HEK293 (cell line): ENCODE results near the gene TESK2.

ENCODE experiments used
- BCL11A ChIP-seq: fragments of 450-650 bp; formaldehyde crosslinking; IDR thresholded peaks from 2 replicates; pipeline ENCODE4 v1.5.1; 2016; ENCODE audit warnings: low read depth, missing biosample characterization, missing genetic modification characterization
- GLIS1 ChIP-seq: fragments of 450-650 bp; formaldehyde crosslinking; IDR thresholded peaks from 2 replicates; pipeline ENCODE4 v1.5.1; 2016; ENCODE audit warnings: missing biosample characterization, missing genetic modification characterization
- GLIS2 ChIP-seq: fragments of 450-650 bp; formaldehyde crosslinking; IDR thresholded peaks from 2 replicates; pipeline ENCODE4 v1.5.1; 2016; ENCODE audit warnings: missing biosample characterization, missing genetic modification characterization
- KLF9 ChIP-seq: fragments of 450-650 bp; formaldehyde crosslinking; IDR thresholded peaks from 2 replicates; pipeline ENCODE4 v1.5.1; 2016; ENCODE audit warnings: missing biosample characterization, missing genetic modification characterization, low read depth
- OSR2 ChIP-seq: fragments of 450-650 bp; formaldehyde crosslinking; IDR thresholded peaks from 2 replicates; pipeline ENCODE4 v1.5.1; 2016; ENCODE audit warnings: missing biosample characterization, missing genetic modification characterization
- SP2 ChIP-seq: fragments of 450-650 bp; formaldehyde crosslinking; IDR thresholded peaks from 2 replicates; pipeline ENCODE4 v1.5.1; 2016; ENCODE audit warnings: missing biosample characterization, missing genetic modification characterization
- YY1 ChIP-seq: fragments of 450-650 bp; formaldehyde crosslinking; IDR thresholded peaks from 2 replicates; pipeline ENCODE4 v1.5.1; 2018; ENCODE audit warnings: missing biosample characterization, missing genetic modification characterization
- ZBTB17 ChIP-seq: fragments of 450-650 bp; formaldehyde crosslinking; IDR thresholded peaks from 2 replicates; pipeline ENCODE4 v1.5.1; 2016; ENCODE audit warnings: missing biosample characterization, missing genetic modification characterization
- ZNF112 ChIP-seq: fragments of 450-650 bp; formaldehyde crosslinking; IDR thresholded peaks from 2 replicates; pipeline ENCODE4 v1.5.0; 2017; ENCODE audit warnings: missing biosample characterization, missing genetic modification characterization
- ZNF132 ChIP-seq: fragments of 450-650 bp; formaldehyde crosslinking; IDR thresholded peaks from 2 replicates; pipeline ENCODE4 v1.5.1; 2017; ENCODE audit warnings: missing biosample characterization, missing genetic modification characterization, borderline replicate concordance
- ZNF19 ChIP-seq: fragments of 450-650 bp; formaldehyde crosslinking; IDR thresholded peaks from 2 replicates; pipeline ENCODE4; 2016; ENCODE audit warnings: missing biosample characterization, missing genetic modification characterization, low read depth
- ZNF239 ChIP-seq: fragments of 450-650 bp; formaldehyde crosslinking; IDR thresholded peaks from 2 replicates; pipeline ENCODE4 v1.5.1; 2016; ENCODE audit warnings: missing biosample characterization, missing genetic modification characterization
- ZNF292 ChIP-seq: fragments of 450-650 bp; formaldehyde crosslinking; IDR thresholded peaks from 2 replicates; pipeline ENCODE4 v1.5.1; 2016; ENCODE audit warnings: low read depth, missing biosample characterization, missing genetic modification characterization, borderline replicate concordance
- ZNF335 ChIP-seq: fragments of 450-650 bp; formaldehyde crosslinking; conservative IDR thresholded peaks from 2 replicates; pipeline ENCODE4 v1.5.1; 2016; ENCODE audit warnings: missing biosample characterization, missing genetic modification characterization
- ZNF366 ChIP-seq: fragments of 450-650 bp; formaldehyde crosslinking; conservative IDR thresholded peaks from 2 replicates; pipeline ENCODE4 v1.5.1; 2016; ENCODE audit warnings: missing biosample characterization, missing genetic modification characterization
- ZNF473 ChIP-seq: fragments of 450-650 bp; formaldehyde crosslinking; IDR thresholded peaks from 2 replicates; pipeline ENCODE4 v1.5.1; 2017; ENCODE audit warnings: missing biosample characterization, missing genetic modification characterization
- ZNF571 ChIP-seq: fragments of 450-650 bp; formaldehyde crosslinking; IDR thresholded peaks from 2 replicates; pipeline ENCODE4 v1.5.0; 2017; ENCODE audit warnings: missing biosample characterization, missing genetic modification characterization
- ZNF596 ChIP-seq: fragments of 450-650 bp; IDR thresholded peaks from 2 replicates; pipeline ENCODE4 v1.5.0; 2018; ENCODE audit warnings: missing biosample characterization, mild to moderate bottlenecking, missing genetic modification characterization, moderate library complexity
- ZNF660 ChIP-seq: fragments of 450-650 bp; IDR thresholded peaks from 2 replicates; pipeline ENCODE4 v1.5.1; 2018; ENCODE audit warnings: missing biosample characterization, mild to moderate bottlenecking, missing genetic modification characterization
- TF ChIP-seq, protein P1 (sequence below): fragments of 450-650 bp; formaldehyde crosslinking; IDR thresholded peaks from 2 replicates; pipeline ENCODE4; 2016; ENCODE audit warnings: missing biosample characterization, missing genetic modification characterization
- TF ChIP-seq, protein P2 (sequence below): fragments of 450-650 bp; formaldehyde crosslinking; IDR thresholded peaks from 2 replicates; pipeline ENCODE4 v1.5.1; 2016; ENCODE audit warnings: missing biosample characterization, missing genetic modification characterization
- TF ChIP-seq, protein P3 (sequence below): fragments of 450-650 bp; formaldehyde crosslinking; IDR thresholded peaks from 2 replicates; pipeline ENCODE4 v1.5.1; 2017; ENCODE audit warnings: missing biosample characterization, mild to moderate bottlenecking, missing genetic modification characterization, moderate library complexity
- TF ChIP-seq, protein P4 (sequence below): fragments of 450-650 bp; formaldehyde crosslinking; IDR thresholded peaks from 2 replicates; pipeline ENCODE4 v1.5.1; 2016; ENCODE audit warnings: missing biosample characterization, missing genetic modification characterization
- TF ChIP-seq, protein P5 (sequence below): fragments of 450-650 bp; formaldehyde crosslinking; optimal IDR thresholded peaks from 2 replicates; pipeline ENCODE3; 2016; ENCODE audit warnings: missing biosample characterization, mild to moderate bottlenecking, missing genetic modification characterization
- TF ChIP-seq, protein P6 (sequence below): sonication (generic); formaldehyde crosslinking; IDR thresholded peaks from 2 replicates; pipeline ENCODE4 v1.8.1; 2022; ENCODE audit warnings: mild to moderate bottlenecking, moderate library complexity, missing genetic modification reagents

TESK2 gene

DNA sequence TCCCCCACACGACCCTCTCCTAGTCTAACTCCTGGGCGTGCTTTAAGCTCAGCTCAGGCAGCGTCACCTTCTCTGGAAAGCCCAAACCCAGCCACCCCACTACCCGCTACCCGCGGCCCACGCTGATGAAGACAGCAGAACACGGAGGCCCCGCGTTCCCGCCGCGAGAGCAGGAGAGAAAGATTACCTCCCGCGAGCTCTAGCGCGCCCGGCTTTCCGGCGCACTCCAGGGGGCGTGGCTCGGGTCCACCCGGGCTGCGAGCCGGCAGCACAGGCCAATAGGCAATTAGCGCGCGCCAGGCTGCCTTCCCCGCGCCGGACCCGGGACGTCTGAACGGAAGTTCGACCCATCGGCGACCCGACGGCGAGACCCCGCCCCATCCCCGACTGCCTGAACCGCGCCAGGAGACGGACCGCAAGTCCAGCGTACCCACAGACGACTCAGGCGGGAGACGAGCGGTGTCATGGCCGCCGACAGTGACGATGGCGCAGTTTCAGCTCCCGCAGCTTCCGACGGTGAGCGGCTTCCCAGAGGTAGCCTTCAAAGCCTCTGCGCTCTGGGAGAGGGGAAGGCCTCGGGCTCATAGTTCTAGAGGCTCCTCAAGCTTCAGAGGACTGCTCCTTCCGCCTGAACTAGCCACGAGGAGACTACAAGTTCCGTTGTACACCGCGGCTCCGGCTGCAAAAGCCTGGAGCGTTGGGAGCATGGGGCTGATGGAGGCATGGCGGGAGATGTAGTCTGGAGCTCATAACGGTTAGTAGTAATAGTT lies 151.0 kb downstream of the TESK2 start, which contains the start of the genes MUTYH and TOE1 (continued):
- TF ChIP-seq, protein P1, sequence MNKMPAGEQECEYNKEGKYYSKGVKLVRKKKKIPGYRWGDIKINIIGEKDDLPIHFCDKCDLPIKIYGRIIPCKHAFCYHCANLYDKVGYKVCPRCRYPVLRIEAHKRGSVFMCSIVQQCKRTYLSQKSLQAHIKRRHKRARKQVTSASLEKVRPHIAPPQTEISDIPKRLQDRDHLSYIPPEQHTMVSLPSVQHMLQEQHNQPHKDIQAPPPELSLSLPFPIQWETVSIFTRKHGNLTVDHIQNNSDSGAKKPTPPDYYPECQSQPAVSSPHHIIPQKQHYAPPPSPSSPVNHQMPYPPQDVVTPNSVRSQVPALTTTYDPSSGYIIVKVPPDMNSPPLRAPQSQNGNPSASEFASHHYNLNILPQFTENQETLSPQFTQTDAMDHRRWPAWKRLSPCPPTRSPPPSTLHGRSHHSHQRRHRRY (tag by site-specific recombination), result no peak
- TF ChIP-seq ZNF239 (tag by site-specific recombination) (peak; percentile 67; the same call in 1 of the 2 replicates), ZNF473 (tag by site-specific recombination) (no peak), ZNF132 (tag by site-specific recombination) (no peak), ZNF366 (tag by site-specific recombination) (peak; percentile 91), ZNF335 (peak; percentile 99), GLIS1 (tag by site-specific recombination) (peak; percentile 96), YY1 (peak; percentile 96), SP2 (tag by site-specific recombination) (peak; percentile 96), ZNF112 (no peak), ZNF292 (tag by site-specific recombination) (no peak), ZNF571 (tag by site-specific recombination) (no peak), ZNF596 (no peak), KLF9 (tag by site-specific recombination) (peak; percentile 97), ZBTB17 (peak; percentile 98), BCL11A (peak; percentile 47; the same call in 1 of the 2 replicates), ZNF660 (tag by site-specific recombination) (peak; percentile 73), ZNF19 (tag by site-specific recombination) (no peak), OSR2 (peak; percentile 55), GLIS2 (tag by site-specific recombination) (peak; percentile 98)
- TF ChIP-seq, protein P2, sequence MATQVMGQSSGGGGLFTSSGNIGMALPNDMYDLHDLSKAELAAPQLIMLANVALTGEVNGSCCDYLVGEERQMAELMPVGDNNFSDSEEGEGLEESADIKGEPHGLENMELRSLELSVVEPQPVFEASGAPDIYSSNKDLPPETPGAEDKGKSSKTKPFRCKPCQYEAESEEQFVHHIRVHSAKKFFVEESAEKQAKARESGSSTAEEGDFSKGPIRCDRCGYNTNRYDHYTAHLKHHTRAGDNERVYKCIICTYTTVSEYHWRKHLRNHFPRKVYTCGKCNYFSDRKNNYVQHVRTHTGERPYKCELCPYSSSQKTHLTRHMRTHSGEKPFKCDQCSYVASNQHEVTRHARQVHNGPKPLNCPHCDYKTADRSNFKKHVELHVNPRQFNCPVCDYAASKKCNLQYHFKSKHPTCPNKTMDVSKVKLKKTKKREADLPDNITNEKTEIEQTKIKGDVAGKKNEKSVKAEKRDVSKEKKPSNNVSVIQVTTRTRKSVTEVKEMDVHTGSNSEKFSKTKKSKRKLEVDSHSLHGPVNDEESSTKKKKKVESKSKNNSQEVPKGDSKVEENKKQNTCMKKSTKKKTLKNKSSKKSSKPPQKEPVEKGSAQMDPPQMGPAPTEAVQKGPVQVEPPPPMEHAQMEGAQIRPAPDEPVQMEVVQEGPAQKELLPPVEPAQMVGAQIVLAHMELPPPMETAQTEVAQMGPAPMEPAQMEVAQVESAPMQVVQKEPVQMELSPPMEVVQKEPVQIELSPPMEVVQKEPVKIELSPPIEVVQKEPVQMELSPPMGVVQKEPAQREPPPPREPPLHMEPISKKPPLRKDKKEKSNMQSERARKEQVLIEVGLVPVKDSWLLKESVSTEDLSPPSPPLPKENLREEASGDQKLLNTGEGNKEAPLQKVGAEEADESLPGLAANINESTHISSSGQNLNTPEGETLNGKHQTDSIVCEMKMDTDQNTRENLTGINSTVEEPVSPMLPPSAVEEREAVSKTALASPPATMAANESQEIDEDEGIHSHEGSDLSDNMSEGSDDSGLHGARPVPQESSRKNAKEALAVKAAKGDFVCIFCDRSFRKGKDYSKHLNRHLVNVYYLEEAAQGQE (tag by site-specific recombination), result peak; percentile 80
- TF ChIP-seq, protein P3, sequence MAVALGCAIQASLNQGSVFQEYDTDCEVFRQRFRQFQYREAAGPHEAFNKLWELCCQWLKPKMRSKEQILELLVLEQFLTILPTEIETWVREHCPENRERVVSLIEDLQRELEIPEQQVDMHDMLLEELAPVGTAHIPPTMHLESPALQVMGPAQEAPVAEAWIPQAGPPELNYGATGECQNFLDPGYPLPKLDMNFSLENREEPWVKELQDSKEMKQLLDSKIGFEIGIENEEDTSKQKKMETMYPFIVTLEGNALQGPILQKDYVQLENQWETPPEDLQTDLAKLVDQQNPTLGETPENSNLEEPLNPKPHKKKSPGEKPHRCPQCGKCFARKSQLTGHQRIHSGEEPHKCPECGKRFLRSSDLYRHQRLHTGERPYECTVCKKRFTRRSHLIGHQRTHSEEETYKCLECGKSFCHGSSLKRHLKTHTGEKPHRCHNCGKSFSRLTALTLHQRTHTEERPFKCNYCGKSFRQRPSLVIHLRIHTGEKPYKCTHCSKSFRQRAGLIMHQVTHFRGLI (tag by site-specific recombination), result peak; percentile 1; the same call in 1 of the 2 replicates
- TF ChIP-seq, protein P4, sequence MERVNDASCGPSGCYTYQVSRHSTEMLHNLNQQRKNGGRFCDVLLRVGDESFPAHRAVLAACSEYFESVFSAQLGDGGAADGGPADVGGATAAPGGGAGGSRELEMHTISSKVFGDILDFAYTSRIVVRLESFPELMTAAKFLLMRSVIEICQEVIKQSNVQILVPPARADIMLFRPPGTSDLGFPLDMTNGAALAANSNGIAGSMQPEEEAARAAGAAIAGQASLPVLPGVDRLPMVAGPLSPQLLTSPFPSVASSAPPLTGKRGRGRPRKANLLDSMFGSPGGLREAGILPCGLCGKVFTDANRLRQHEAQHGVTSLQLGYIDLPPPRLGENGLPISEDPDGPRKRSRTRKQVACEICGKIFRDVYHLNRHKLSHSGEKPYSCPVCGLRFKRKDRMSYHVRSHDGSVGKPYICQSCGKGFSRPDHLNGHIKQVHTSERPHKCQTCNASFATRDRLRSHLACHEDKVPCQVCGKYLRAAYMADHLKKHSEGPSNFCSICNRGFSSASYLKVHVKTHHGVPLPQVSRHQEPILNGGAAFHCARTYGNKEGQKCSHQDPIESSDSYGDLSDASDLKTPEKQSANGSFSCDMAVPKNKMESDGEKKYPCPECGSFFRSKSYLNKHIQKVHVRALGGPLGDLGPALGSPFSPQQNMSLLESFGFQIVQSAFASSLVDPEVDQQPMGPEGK (tag by site-specific recombination), result peak; percentile 66
- TF ChIP-seq, protein P5, sequence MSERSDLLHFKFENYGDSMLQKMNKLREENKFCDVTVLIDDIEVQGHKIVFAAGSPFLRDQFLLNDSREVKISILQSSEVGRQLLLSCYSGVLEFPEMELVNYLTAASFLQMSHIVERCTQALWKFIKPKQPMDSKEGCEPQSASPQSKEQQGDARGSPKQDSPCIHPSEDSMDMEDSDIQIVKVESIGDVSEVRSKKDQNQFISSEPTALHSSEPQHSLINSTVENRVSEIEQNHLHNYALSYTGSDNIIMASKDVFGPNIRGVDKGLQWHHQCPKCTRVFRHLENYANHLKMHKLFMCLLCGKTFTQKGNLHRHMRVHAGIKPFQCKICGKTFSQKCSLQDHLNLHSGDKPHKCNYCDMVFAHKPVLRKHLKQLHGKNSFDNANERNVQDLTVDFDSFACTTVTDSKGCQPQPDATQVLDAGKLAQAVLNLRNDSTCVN, result peak; percentile 99
- TF ChIP-seq, protein P6, sequence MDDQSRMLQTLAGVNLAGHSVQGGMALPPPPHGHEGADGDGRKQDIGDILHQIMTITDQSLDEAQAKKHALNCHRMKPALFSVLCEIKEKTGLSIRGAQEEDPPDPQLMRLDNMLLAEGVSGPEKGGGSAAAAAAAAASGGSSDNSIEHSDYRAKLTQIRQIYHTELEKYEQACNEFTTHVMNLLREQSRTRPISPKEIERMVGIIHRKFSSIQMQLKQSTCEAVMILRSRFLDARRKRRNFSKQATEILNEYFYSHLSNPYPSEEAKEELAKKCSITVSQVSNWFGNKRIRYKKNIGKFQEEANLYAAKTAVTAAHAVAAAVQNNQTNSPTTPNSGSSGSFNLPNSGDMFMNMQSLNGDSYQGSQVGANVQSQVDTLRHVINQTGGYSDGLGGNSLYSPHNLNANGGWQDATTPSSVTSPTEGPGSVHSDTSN (CRISPR knock-in tag), result peak; percentile 53; the same call in 1 of the 2 replicates
